ENCODE measurements around the gene WDR45B.

The WDR45B gene

GRCh38 chr17:82675476-82676245 is 27.4 kb upstream of the WDR45B start:
- H3K9ac ChIP-seq (ENCODE audit: low read depth, low read length): no peak overlapping the region
- no peaks in the 10 kb centered on the region for H3K27me3 ChIP-seq (ENCODE audit: control insufficient read depth, insufficient read depth, low read length)
- H3K4me1 ChIP-seq (ENCODE audit: control insufficient read depth, insufficient read depth, low read length): no peaks in the 10 kb centered on the region
- no peaks in the 10 kb centered on the region for H3K9me3 ChIP-seq (ENCODE audit: control insufficient read depth, insufficient read depth, low read length)
- H3K4me3 ChIP-seq (ENCODE audit: low read depth, low read length): no peak overlapping the region
- H3K36me3 ChIP-seq (ENCODE audit: control insufficient read depth, insufficient read depth, low read length): no peaks in the 10 kb centered on the region
- no peak overlapping the region for H3K27ac ChIP-seq (ENCODE audit: low read depth, low read length)

DNA sequence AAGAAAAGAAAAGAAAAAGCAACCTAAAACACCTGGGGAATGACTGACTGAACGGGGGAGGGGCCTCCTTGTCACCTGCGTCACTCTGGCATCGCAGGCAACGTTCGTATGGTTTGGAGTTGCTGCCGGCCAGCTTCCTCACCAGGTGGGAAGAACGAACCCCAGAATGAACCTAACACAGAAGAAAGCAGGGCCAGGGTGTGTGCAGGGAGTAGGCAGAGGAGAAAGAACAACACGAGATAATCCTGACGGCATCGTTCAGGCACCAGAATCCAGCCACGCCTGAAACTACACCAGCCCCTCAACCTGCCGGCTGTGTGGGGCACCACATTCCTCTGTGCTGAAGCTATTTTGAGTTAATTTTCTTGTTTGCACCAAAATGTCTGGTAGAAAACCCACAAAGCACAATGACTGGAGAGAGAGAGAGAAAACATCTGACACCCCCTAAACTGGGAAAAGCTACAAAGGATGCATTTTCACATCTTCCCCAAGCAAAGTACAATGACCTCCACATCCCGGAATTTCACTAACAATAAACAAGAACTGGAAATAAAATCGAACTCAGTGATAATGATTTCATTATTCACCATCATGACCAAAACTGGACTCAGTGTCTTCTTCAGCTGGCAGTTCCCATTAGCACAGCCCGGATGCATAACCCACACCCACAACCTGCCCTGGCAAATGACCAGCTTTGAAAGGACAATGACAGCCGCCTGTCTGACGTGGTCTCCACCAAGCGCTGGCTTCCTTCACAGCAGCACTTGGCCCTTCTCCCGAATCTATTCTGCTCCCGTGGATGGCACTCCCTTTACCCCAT is 26.6 kb upstream of the WDR45B start:
- Histone ChIP-seq H3K9ac (ENCODE audit: low read depth, low read length) (no peak overlapping the region), H3K36me3 (ENCODE audit: control insufficient read depth, insufficient read depth, low read length) (no peaks in the 10 kb centered on the region), H3K4me1 (ENCODE audit: control insufficient read depth, insufficient read depth, low read length) (no peaks in the 10 kb centered on the region), H3K4me3 (ENCODE audit: low read depth, low read length) (no peak overlapping the region), H3K27me3 (ENCODE audit: control insufficient read depth, insufficient read depth, low read length) (no peaks in the 10 kb centered on the region), H3K9me3 (ENCODE audit: control insufficient read depth, insufficient read depth, low read length) (no peaks in the 10 kb centered on the region), H3K27ac (ENCODE audit: low read depth, low read length) (no peak overlapping the region)

- H3K4me1 ChIP-seq (ENCODE audit: control insufficient read depth, insufficient read depth, low read length): no peaks in the 10 kb centered on the region
- H3K9ac ChIP-seq (ENCODE audit: low read depth, low read length): no peak overlapping the region
- no peaks in the 10 kb centered on the region for H3K27me3 ChIP-seq (ENCODE audit: control insufficient read depth, insufficient read depth, low read length)
- H3K4me3 ChIP-seq (ENCODE audit: low read depth, low read length): no peak overlapping the region
- H3K36me3 ChIP-seq (ENCODE audit: control insufficient read depth, insufficient read depth, low read length): no peaks in the 10 kb centered on the region
- H3K27ac ChIP-seq (ENCODE audit: low read depth, low read length): no peak overlapping the region
- H3K9me3 ChIP-seq (ENCODE audit: control insufficient read depth, insufficient read depth, low read length): no peaks in the 10 kb centered on the region
These were observed 22.6 kb upstream of the WDR45B start for GRCh38 chr17:82670661-82671450.

DNA sequence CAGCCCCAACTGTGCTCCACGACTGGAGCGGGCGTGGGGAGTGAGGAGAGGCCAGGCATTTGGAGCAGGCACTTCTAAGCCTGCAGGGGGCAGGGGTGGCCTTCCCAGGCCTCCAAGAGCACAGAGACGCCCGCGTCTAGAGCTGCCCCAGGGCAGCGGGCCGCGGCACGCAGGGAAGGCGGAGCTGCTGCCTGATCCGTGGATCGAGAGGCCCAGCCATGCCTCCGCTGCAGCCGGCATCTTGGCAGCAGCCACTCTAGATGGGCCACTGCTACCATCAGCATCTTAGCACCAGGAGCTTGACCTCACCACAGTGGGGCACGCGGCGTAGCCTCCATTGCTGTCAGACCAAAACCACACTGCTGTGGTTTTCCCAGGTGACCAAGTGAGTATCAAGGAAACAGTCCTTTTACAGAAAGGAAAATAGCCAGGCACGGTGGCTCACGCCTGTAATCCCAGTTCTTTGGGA is 20.4 kb upstream of the WDR45B start:
- Histone ChIP-seq H3K9me3 (ENCODE audit: control insufficient read depth, insufficient read depth, low read length) (no peaks in the 10 kb centered on the region), H3K27me3 (ENCODE audit: control insufficient read depth, insufficient read depth, low read length) (no peaks in the 10 kb centered on the region), H3K36me3 (ENCODE audit: control insufficient read depth, insufficient read depth, low read length) (no peaks in the 10 kb centered on the region), H3K4me1 (ENCODE audit: control insufficient read depth, insufficient read depth, low read length) (no peaks in the 10 kb centered on the region), H3K4me3 (ENCODE audit: low read depth, low read length) (no peak overlapping the region), H3K9ac (ENCODE audit: low read depth, low read length) (no peak overlapping the region), H3K27ac (ENCODE audit: low read depth, low read length) (no peak overlapping the region)

GRCh38 chr17:82668024-82668630 is 19.9 kb upstream of the WDR45B start:
- H3K9me3 ChIP-seq (ENCODE audit: control insufficient read depth, insufficient read depth, low read length): no peaks in the 10 kb centered on the region
- no peak overlapping the region for H3K27ac ChIP-seq (ENCODE audit: low read depth, low read length)
- no peaks in the 10 kb centered on the region for H3K36me3 ChIP-seq (ENCODE audit: control insufficient read depth, insufficient read depth, low read length)
- H3K4me1 ChIP-seq (ENCODE audit: control insufficient read depth, insufficient read depth, low read length): no peaks in the 10 kb centered on the region
- no peak overlapping the region for H3K9ac ChIP-seq (ENCODE audit: low read depth, low read length)
- no peaks in the 10 kb centered on the region for H3K27me3 ChIP-seq (ENCODE audit: control insufficient read depth, insufficient read depth, low read length)
- no peak overlapping the region for H3K4me3 ChIP-seq (ENCODE audit: low read depth, low read length)

DNA sequence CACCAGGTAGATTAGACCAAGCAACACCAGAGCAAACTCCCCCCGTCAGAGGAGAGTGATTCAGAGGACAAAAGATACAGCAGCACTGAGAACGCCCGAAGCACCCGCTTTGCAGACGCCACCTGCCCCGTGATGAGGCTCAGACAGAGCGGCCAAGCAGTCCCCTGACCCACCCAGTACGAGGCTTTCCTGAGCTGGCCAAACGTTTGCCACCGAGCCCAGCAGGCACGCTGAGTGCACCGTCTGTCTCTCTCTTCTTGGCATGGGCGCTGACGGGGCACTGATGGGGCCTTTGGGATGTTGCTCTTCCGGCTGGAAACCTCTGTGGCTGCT is 19.4 kb upstream of the WDR45B start:
- no peaks in the 10 kb centered on the region for H3K9me3 ChIP-seq (ENCODE audit: control insufficient read depth, insufficient read depth, low read length)
- H3K9ac ChIP-seq (ENCODE audit: low read depth, low read length): no peak overlapping the region
- no peaks in the 10 kb centered on the region for H3K36me3 ChIP-seq (ENCODE audit: control insufficient read depth, insufficient read depth, low read length)
- H3K27me3 ChIP-seq (ENCODE audit: control insufficient read depth, insufficient read depth, low read length): no peaks in the 10 kb centered on the region
- no peak overlapping the region for H3K27ac ChIP-seq (ENCODE audit: low read depth, low read length)
- H3K4me1 ChIP-seq (ENCODE audit: control insufficient read depth, insufficient read depth, low read length): no peaks in the 10 kb centered on the region
- no peak overlapping the region for H3K4me3 ChIP-seq (ENCODE audit: low read depth, low read length)

- Histone ChIP-seq H3K9ac (ENCODE audit: low read depth, low read length) (no peak overlapping the region), H3K27me3 (ENCODE audit: control insufficient read depth, insufficient read depth, low read length) (no peaks in the 10 kb centered on the region), H3K27ac (ENCODE audit: low read depth, low read length) (no peak overlapping the region), H3K9me3 (ENCODE audit: control insufficient read depth, insufficient read depth, low read length) (no peaks in the 10 kb centered on the region), H3K4me1 (ENCODE audit: control insufficient read depth, insufficient read depth, low read length) (no peaks in the 10 kb centered on the region), H3K36me3 (ENCODE audit: control insufficient read depth, insufficient read depth, low read length) (no peaks in the 10 kb centered on the region), H3K4me3 (ENCODE audit: low read depth, low read length) (no peak overlapping the region)
These were observed 18.9 kb upstream of the WDR45B start for GRCh38 chr17:82666931-82667667.

DNA sequence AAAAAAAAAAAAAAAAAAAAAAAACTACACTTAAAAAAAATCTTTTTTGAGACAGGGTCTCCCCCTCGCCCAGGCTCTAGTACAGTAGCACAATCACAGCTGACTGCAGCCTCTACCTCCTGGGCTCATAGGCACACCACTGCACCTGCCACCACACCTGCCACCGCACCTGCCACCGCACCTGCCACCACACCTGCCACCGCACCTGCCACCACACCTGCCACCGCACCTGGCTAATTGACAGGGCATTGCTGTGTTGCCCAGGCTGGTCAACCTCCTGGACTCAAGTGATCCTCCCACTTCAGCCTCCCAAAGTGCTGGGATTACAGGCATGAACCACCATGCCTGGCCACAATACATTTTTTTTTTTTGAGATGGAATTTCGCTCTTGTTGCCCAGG is 17.6 kb upstream of the WDR45B start:
- Histone ChIP-seq H3K4me3 (ENCODE audit: low read depth, low read length) (no peak overlapping the region), H3K4me1 (ENCODE audit: control insufficient read depth, insufficient read depth, low read length) (no peaks in the 10 kb centered on the region), H3K36me3 (ENCODE audit: control insufficient read depth, insufficient read depth, low read length) (no peaks in the 10 kb centered on the region), H3K27me3 (ENCODE audit: control insufficient read depth, insufficient read depth, low read length) (no peaks in the 10 kb centered on the region), H3K9me3 (ENCODE audit: control insufficient read depth, insufficient read depth, low read length) (no peaks in the 10 kb centered on the region), H3K27ac (ENCODE audit: low read depth, low read length) (no peak overlapping the region), H3K9ac (ENCODE audit: low read depth, low read length) (no peak overlapping the region)

DNA sequence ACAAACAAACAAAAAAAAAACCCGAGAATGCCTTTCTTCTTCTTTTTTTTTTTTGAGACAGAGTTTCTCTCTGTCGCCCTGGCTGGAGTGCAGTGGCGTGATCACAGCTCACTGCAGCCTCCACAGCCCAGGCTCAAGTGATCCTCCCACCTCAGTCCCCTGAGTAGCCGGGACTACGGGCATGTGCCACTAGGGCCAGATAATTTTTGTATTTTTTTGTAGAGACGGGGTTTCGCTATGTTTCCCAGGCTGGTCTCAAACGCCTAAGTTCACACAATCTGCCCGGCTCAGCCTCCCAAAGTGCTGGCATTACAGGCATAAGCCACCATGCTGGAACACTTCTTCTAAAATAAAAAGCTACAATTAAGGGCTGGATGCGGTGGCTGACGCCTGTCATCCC is 17.0 kb upstream of the WDR45B start:
- Histone ChIP-seq H3K4me1 (ENCODE audit: control insufficient read depth, insufficient read depth, low read length) (no peaks in the 10 kb centered on the region), H3K4me3 (ENCODE audit: low read depth, low read length) (no peak overlapping the region), H3K27me3 (ENCODE audit: control insufficient read depth, insufficient read depth, low read length) (no peaks in the 10 kb centered on the region), H3K36me3 (ENCODE audit: control insufficient read depth, insufficient read depth, low read length) (no peaks in the 10 kb centered on the region), H3K9ac (ENCODE audit: low read depth, low read length) (no peak overlapping the region), H3K27ac (ENCODE audit: low read depth, low read length) (no peak overlapping the region), H3K9me3 (ENCODE audit: control insufficient read depth, insufficient read depth, low read length) (no peaks in the 10 kb centered on the region)

GRCh38 chr17:82664701-82665182 is 16.5 kb upstream of the WDR45B start:
- Histone ChIP-seq H3K9ac (ENCODE audit: low read depth, low read length) (no peak overlapping the region), H3K36me3 (ENCODE audit: control insufficient read depth, insufficient read depth, low read length) (no peaks in the 10 kb centered on the region), H3K27me3 (ENCODE audit: control insufficient read depth, insufficient read depth, low read length) (no peaks in the 10 kb centered on the region), H3K4me3 (ENCODE audit: low read depth, low read length) (no peak overlapping the region), H3K4me1 (ENCODE audit: control insufficient read depth, insufficient read depth, low read length) (no peaks in the 10 kb centered on the region), H3K27ac (ENCODE audit: low read depth, low read length) (no peak overlapping the region), H3K9me3 (ENCODE audit: control insufficient read depth, insufficient read depth, low read length) (no peaks in the 10 kb centered on the region)
